Measurements from ENCODE around the gene MICALL2.

Gene MICALL2

GRCh38 chr7:1394371-1394770 lies 64.9 kb downstream of the MICALL2 start:
- no peak for DNase-seq (ENCODE audit: low read depth in 2 of 2)

- no peak for DNase-seq (ENCODE audit: low read depth in 2 of 2)
These were observed 65.8 kb downstream of the MICALL2 start for GRCh38 chr7:1393421-1393820.

- DNase-seq (ENCODE audit: low read depth in 2 of 2), result no peak
These were observed 66.7 kb downstream of the MICALL2 start for GRCh38 chr7:1392556-1392955.

- no peak for DNase-seq (ENCODE audit: low read depth in 2 of 2)
These were observed 67.8 kb downstream of the MICALL2 start for GRCh38 chr7:1391449-1391848.

- DNase-seq (ENCODE audit: low read depth in 2 of 2), result no peak
These were observed 70.5 kb downstream of the MICALL2 start for GRCh38 chr7:1388703-1389335.

GRCh38 chr7:1388021-1388702 lies 71.1 kb downstream of the MICALL2 start:
- DNase-seq (ENCODE audit: low read depth in 2 of 2), result no peak

- no peak for DNase-seq (ENCODE audit: low read depth in 2 of 2)
These were observed 72.0 kb downstream of the MICALL2 start for GRCh38 chr7:1387261-1387660.

GRCh38 chr7:1386623-1387220 lies 72.5 kb downstream of the MICALL2 start:
- DNase-seq (ENCODE audit: low read depth in 2 of 2), result no peak

- no peak for DNase-seq (ENCODE audit: low read depth in 2 of 2)
These were observed 73.3 kb downstream of the MICALL2 start for GRCh38 chr7:1385809-1386622.

- no peak for DNase-seq (ENCODE audit: low read depth in 2 of 2)
These were observed 74.0 kb downstream of the MICALL2 start for GRCh38 chr7:1385086-1385808.
